ENCODE measurements around the gene PDK1.
"Not testable (repeated sequence)": the region's sequence is repeated elsewhere in the genome, so short reads cannot be mapped to it uniquely, and the experiment has no call there.

PDK1 gene

DNA sequence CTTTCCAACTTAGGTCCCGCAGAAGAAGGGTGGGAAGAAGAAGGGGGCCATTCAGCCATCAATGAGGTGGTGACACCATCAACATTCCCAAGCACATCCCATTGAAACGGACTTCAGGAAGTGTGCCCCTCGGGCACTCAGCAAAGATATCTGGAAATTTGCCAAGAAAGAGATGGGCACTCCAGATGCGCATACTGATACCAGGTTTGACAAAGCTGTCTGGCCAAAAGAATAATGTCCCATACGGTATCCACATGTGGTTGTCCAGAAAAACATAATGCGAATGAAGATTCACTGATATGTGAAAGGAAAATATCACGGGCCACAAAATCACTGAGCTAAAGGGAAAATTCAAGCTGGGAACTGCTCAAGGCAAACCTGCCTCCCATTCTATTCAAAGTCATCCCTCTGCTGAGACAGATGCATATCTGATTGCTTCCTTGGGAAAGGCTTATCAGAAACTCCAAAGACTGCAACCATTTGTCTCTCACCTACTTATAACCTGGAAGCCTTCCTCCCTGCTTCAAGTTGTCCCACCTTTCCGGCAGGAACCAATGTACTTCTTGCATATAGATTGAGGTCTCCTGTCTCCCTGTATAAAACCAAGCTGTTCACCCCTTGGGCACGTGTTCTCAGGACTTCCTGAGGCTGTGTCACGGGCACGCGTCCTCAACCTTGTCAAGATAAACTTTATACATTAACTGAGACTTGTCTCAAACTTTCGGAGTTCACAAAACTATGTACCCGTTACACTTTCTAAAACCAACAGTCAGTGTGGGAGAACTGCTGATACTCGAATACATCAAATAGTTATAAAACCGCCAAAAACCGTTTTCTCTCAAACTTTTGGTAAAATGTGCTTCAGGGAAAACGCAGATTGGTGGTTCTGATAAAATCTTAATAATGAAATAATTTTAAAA lies 1.3 kb upstream of the PDK1 start:
- no peak for FAIRE-seq

DNA sequence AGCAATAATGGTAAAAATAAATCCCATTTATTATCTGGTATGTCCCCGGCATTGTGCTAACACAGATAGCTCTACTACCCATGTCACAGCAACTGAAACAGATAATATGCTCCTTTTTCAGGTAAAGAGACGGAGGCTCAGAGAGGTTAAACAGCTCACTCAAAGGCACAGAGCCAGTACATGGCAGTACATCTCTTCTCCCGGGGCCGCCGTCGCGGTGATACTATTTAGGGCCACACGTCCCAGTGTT lies 693 bp upstream of the PDK1 start:
- no peak for FAIRE-seq

DNA sequence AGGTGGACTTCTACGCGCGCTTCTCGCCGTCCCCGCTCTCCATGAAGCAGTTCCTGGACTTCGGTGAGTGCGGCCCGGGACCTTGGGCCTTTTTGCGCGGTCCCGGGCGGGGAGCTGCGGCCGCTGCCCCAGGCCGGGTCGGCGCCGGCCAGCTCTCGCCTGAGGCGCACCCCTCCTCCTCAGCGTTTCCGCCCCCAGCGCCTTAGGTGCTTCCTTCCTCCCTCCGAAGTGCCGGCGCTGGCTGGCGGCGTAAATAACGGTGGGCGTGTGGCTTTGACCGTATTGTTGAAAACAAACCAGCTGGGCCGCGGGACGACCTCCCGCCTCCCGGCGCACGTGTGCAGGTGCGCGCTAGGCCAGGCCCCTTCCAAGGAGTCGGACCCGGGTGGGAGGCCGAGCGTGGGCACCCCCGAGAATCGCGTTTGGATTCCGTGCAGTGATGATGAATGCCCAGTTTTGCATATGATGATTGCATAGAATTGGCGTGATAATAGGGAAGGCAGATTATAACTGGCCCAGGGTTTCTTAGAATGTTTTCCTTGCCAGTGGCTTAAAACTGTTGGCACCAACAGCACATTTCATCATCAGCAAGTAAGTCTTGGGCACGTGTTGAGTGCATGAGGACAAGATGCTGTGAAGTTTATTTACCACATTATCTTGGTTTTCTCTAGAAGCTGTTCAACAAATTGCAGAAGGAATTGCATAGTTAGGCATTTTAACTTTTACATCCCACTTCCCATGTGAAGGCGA lies 569 bp downstream of the PDK1 start:
- no peak for FAIRE-seq

DNA sequence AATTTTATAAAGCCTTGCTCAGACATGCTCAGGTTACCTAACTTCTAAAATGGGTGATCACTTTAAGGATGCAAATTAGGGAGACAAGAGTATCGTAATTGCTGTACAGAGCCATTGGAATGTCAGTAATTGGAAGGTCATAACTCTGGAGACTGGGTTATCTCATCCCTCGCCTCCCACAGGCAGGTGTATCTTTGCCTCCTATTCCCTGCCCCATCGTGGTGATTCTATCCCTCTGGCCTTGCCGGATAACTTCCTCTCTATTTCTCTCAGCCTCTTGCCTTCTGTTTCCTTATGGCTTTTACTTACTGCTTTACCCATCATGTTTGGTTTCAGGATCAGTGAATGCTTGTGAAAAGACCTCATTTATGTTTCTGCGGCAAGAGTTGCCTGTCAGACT lies 2.5 kb downstream of the PDK1 start:
- FAIRE-seq = no peak

DNA sequence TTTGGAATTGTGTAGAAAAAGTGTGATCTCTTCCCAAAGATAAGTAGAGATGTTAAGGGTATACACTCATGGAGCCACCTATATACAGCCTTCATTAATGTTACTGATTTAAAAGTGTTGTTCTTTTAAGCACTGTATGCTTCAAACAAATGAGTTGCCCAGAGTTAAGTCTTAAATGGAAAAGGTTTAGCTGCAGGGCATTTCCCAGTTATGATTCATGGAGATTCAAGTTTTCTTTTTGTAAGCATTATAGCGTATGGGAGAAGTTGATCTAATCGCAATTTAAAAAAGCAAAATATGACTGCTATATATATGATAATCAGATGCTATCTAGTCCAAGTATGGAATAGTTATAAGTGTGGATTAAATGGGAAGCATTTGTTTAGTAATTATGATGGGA lies 4.8 kb downstream of the PDK1 start:
- no peak for FAIRE-seq

DNA sequence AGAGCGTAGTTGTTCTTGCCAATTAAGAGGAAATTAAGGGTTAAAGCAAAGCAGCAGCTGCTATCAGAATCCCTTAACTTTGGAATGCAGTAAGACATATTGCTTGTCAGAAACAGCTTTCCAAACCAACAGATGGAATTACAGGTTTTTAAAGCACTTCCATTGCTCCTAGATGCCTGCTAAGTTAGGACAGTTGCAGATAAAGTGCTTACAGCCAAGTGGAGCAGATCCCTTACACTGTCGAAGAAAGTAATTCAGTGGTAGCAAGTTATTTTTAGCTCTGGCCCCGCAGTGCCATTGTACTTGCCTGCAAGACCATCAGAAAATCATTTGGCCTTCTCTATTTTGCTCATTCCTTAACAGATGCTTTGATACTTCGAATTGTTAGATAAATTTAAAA lies 5.4 kb downstream of the PDK1 start:
- no peak for FAIRE-seq

DNA sequence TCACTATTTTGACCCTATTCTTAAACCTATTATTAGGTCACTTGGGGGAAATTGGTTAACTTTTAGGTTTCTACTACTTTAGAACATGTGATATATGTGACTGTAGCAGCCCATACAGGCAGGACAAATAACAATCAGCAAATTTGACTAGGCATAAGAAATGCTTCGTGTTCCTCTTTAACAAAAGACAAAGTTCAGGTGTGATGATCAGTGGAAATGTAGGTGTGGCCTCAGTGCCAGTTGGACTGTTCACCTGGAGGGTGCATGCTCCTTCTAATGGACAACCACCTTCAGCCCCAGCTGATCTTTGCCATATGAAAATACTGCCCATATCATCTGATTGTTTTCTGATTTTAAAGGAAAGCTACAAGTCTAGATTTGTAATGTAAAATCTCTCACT lies 6.4 kb downstream of the PDK1 start:
- no peak for FAIRE-seq

DNA sequence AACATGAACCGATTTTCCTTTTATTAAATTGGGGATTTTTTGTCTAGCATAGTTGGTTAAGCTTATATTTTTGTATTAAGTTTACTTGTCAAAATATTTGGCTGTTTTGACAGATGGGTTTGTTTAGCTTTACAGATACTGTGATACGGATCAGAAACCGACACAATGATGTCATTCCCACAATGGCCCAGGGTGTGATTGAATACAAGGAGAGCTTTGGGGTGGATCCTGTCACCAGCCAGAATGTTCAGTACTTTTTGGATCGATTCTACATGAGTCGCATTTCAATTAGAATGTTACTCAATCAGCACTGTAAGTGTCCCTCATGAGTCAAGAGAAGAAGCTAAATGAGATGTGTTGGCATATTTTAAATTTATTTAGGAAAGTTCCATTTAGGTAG lies 8.5 kb downstream of the PDK1 start:
- no peak for FAIRE-seq

DNA sequence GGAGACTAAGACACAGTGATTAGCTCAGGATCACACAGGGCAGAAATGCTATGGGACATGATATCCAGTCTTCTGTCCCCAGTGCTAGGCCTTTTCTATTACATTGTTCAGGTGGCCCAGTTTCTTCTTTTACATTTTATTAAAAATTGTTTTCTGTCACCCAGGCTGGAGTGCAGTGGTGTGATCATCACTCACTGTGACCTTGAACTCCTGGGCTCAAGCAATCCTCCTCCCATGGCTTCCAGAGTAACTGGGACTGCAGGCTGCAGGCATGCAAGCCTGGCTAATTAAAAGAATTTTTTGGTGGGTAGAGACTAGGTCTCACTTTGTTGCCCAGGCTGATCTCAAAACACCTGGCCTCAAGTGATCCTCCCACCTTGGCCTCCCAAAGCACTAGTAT lies 15.4 kb downstream of the PDK1 start:
- FAIRE-seq = no peak

DNA sequence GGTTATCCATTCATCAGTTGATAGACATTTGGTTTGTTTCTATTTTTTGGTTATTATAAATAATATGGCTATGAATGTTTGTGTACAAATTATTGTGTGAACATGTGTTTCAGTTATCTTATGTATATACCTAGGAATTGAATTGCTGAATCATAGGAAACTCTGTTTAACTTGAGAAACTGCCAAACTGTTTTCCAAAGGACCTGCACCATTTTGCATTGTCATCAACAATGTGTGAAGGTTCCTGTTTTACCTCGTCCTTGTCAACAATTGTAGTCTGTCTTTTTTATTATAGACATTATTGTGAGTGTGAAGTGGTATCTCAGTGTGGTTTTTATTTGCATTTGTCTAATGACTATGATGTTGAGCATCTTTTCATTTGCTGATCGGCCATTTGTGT lies 17.1 kb downstream of the PDK1 start:
- FAIRE-seq = no peak

DNA sequence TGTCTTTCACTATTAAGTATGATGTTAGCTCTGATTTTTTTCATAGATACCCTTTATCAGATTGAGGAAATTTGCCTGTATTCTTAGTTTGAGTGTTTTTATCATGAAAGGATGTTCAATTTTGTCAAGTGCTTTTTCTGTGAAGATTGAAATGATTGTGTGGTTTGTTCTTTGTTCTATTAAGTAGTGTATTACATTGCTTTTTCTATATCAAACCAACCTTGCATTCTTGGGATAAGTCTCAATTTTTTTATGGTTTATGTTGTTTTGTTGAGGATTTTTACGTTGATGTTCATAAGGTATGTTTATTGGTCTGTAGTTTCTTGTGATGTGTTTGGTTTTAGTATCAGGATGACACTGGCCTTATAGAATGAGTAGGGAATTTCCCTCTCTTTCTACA lies 19.1 kb downstream of the PDK1 start:
- FAIRE-seq = no peak

DNA sequence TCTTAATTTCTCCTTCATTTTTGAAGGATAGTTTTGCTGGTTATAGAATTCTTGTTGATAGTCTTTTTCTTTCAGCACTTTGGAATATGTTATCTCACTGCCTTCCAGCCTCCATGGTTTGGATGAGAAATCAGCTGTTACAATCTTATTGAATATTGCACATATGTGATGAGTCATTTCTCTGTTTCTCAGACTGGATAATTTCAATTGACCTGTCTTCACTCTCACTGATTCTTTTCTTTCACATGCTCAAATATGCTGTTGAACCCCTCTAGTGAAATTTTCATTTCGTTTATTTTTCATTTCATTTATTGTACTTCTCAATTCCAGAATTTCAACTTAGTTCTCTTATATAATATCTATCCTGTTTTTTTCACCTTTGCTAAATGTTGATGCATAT lies 22.2 kb downstream of the PDK1 start:
- FAIRE-seq = no peak

DNA sequence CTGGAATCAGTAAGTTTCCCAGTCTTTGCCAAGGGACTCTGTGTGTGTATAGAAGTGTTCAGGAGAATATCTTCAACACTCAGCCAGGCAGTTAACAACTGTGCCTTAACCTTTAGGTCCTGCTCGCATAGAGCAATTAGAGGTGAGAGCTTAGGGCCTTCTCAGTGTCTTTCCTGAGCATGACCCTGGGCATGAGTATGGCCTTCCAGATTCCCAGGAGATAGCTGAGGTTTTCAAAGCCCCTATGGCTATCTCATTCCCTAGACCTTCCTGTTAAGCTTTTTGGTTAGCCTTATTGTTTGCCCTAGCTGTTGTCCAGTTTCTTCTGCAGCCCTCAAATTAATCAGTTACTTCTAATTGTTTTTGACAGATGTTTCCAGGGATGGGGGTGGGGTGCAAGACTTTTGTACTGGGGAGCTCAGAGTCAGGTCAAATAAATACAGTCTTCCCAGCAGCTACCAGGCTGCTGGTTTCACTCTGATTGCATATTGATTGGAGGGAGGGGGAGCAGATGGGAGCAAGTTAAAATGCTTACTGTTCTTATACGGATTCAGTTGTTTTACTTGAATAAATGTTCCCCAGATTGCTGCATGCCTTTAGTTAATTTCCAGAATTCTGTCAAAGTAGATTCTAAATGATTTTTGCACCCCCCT lies 23.1 kb downstream of the PDK1 start:
- FAIRE-seq = no peak

DNA sequence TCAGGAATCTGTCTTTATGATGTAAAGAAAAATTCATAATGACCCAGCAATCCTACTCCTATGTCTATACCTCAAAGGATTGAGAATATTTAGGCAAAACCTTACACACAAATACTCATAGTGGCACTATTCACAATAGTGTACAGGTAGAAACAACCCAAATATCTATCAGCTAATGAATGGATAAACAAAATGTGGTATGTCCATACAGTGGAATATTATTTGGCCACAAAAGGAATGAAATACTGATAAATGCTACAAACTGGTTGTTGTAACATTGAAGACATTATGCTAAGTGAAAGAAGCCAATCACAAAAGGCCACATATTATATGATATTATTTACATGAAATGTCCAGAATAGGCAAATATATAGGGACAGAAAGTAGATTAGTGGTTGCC lies 24.7 kb downstream of the PDK1 start:
- FAIRE-seq = no peak

DNA sequence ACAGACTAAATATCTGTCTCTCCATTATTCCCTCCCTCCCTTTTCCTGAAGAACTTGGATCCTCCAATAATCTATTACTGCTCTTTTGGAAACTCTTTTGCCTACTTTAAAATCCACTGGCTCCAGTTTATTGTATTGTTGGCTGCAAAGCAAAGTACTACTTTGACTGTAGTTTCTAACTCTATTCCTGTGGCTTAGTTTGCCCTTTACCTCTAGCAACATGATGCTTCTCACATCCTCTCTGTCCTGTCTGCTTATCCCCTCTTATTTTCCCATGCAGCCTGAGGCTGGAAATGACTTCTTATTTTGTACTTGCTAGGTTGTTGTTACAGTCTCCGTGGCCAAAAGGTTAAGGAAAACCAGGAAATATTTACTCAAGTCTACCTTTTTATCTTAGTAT lies 26.8 kb downstream of the PDK1 start:
- no peak for FAIRE-seq

DNA sequence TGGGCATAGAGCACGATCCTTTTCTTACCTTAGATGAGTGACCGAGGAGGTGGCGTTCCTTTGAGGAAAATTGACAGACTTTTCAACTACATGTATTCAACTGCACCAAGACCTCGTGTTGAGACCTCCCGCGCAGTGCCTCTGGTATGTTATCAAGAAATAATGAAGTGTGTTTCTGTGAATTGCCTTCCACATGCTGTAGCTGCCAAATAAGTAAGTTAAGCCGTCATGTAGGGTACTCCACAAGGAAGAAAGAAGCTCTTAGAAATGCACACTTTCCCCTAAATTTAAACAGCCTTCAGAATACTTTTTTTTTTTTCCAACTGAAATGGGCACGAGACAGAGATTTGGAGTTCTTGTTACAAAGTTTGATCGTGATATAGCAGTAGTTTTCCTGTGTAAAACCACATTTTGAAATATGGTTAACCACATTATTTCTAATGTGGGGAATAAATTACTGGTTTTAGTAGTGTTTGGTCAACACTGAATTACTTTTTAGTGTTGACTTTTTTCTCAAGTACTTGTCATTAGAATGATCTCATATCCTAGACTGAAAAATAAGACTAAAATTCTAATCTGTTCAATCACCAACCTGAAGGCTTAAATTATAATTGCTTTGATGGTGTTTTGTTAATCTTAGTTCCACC lies 30.5 kb downstream of the PDK1 start:
- no peak for FAIRE-seq

DNA sequence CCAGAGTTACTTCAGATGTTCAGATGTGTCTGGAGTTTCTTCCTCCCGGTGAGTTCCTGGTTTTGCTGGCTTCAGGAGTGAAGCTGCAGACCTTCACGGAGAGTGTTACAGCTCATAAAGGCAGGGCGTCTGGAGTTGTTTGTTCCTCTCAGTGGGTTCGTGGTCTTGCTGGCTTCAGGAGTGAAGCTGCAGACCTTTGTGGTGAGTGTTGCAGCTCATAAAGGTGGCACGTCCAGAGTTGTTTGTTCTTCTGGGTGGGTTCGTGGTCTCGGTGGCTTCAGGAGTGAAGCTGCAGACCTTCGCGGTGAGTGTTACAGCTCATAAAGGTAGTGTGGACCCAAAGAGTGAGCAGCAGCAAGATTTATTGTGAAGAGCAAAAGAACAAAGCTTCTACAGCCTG lies 31.3 kb downstream of the PDK1 start:
- not testable (repeated sequence) for FAIRE-seq

DNA sequence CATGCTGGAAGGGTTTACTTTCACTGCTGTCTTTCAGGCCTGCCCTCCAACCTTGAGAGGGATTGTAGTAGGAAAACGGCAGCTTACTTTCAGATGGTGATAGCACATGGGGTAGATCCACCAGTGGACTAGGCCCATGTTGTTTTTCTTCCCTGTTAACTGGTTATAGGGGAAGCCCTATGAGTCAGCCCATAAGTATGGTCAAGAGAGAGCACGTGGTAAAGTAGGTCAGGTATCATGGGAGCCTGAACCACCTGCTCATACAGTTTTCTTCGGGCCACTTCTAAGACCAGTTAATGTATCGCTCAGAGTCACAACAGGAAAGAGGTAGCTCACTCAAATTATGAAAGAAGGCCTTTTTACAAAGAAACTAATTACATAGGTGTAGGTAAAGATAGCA lies 33.0 kb downstream of the PDK1 start:
- FAIRE-seq = no peak

DNA sequence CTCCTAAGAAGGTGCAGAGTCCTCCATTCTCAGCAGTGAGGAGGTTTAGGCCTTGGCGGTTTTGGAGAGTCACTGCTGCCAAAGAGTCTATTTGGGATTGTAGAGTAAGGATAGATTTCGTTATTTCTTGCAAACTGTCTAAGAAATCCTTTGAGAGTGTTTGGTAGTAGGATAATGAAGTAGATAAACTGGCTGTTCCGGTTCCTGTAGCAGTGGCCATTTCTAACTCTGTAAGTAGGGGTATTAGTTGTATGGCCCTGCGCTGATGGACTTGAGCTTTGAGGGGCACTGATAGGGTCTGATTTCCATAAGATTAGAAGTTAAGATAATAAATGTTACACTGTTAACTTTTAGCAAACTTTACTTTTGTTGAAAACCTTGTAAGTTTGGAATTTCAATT lies 35.5 kb downstream of the PDK1 start:
- FAIRE-seq = not testable (repeated sequence)

DNA sequence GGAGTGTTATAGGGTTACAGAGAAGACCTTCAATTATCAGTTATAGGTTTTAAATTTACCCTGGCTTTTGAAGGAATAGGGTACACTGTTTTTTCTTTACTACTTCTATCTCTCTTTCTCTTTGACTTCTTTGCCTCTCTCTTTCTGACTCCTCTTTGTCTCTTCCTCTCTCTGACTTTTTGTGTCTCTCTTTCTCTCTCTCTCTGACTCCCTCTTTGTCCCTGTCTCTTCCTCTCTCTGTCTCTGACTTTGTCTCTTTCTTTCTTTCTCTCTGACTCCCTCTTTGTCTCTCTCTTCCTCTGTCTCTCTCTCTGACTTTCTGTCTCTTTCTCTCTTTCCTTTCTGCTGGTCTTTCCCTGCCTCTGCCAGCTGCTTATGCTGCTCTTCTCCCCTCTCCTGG lies 36.3 kb downstream of the PDK1 start:
- FAIRE-seq = not testable (repeated sequence)

DNA sequence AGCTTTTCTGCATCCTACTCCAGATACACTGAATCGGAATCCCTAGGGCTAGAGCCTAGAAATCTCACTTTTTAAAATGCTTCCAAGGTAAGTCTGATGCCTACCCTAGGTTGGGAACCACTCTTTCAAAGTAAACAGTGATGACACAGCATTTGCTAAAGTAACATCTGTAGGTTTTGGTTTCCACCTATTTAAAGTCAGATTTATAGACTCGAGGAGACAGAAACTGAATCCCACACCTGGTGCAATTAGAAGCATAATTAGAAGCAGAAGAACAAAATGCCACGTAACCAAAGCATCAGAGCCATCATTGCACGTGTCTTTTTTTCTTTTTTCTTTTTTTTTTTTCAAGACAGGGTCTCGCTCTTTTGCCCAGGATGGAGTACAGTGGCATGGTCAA lies 40.9 kb downstream of the PDK1 start:
- FAIRE-seq = no peak

DNA sequence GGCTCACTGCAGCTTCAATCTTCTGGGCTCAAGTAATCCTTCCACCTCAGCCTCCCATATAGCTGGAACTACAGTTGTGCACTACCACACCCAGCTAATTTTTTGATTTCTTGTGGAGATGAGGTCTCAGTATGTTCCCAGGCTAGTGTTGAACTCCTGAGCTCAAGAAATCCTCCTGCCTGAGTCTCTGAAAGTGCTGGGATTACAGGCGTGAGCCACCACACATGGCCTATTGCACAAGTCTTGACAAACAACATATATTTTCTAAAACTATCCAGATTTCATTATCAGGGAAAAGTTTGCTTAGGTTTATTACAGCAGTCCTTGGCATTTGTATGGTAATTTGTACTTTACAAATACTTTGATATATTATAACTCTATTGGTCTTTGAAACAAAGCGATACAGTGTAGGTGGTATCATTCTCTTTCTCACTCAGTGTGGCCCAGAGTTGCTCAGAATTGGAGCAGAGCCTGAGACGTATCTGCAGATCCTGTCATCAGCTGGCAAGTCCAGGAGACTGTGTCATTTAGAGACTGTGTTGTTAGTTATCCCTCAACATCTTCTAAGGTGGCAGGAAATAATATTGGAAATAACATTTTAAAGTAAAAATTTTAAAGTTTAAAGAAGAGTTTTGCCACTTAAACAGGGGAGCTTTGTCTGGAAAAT lies 41.4 kb downstream of the PDK1 start:
- FAIRE-seq = no peak

DNA sequence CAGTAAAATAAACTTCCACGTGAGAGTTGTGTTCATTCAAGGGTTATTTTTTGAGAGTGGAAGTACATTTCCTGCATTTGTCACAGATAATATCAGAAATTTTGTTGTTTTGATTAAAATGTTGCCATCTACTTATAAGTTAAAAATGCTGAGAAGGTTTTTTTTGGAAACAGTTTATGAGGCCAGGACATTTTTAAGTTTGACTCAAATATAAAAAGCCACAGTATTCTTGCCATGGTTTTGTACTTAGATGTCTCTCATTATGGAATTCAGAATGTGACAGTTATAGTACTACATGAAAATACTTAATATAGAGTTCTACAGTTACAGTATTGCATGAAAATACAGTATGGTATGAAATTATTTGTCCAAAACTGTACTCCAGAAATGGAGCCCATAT lies 44.1 kb downstream of the PDK1 start:
- FAIRE-seq = no peak
